Pancreas (tissue), 10 donors: ENCODE measurements around the gene SMIM11. TPM values are rescaled to one million over a fixed set of nuclear protein-coding genes. Genes with fewer than 3 reads are reported as not detected.

Source experiments
- ATAC-seq, 4 donors: fragments of 200-7000 bp; cut with Tn5 transposase; one replicate each; pipeline versions ENCODE4 v1.8.0 to v1.9.1; 2020; ENCODE audit warnings: mild to moderate bottlenecking in 4 of 4, moderate library complexity in 4 of 4
- DNase-seq, 6 donors: peaks; one replicate each; pipeline ENCODE4 v3.0.0-alpha.2; 2020
- FAIRE-seq: peaks from 2 replicates; lab custom pipeline; 2012; peaks lifted over from hg19 to GRCh38; lab: Jason Lieb, UNC
- H3K27ac ChIP-seq, 4 donors: fragments of 200-600 bp; sonication (generic); 1 replicate in 3 of 4; 2 replicates in 1 of 4; pipeline versions ENCODE4 v1.5.0 to v1.8.0; 2020
- H3K27me3 ChIP-seq, 4 donors: fragments of 200-600 bp; one replicate each; pipeline ENCODE4 v1.8.0; 2021
- H3K36me3 ChIP-seq, 3 donors: fragments of 200-600 bp; sonication (generic) in 1 of 3; one replicate each; pipeline versions ENCODE4 v1.5.0 to v1.8.0; 2020 to 2021
- H3K4me1 ChIP-seq, 3 donors: fragments of 200-600 bp; one replicate each; pipeline ENCODE4 v1.8.0; 2021
- H3K4me3 ChIP-seq, 4 donors: fragments of 200-600 bp; sonication (generic) in 2 of 4; one replicate each; pipeline versions ENCODE4 v1.5.0 to v1.8.0; 2020 to 2021
- H3K9me3 ChIP-seq, 4 donors: fragments of 200-600 bp; one replicate each; pipeline ENCODE4 v1.8.0; 2021
- CTCF ChIP-seq, 4 donors: fragments of 200-600 bp; sonication (generic) in 3 of 4; IDR thresholded peaks; one replicate each; pipeline versions ENCODE4 v1.5.0 to v1.8.0; 2021; ENCODE audit warnings: antibody characterized with exemption in 4 of 4
- WGBS, 2 donors: extraction: QIAGEN DNeasy Blood & Tissue Kit; methylation state at CpG; one replicate each; pipeline ENCODE4 v1.1.7; 2013; 5-methylcytosine and 5-hydroxymethylcytosine counted together
- intact Hi-C, 3 donors: fragments of 100-400 bp; cut with DNase I; formaldehyde crosslinking; loops; one replicate each; pipeline versions ENCODE4 v1.11.1 to v1.14.2; 2022
- polyA plus RNA-seq, 2 donors: library from polyadenylated mRNA; stranded (reverse); fragments of 200-250 nt; gene quantifications; one replicate each; pipeline ENCODE4 v1.2.3, GENCODE V29; 2013
- total RNA-seq, 6 donors: library from RNA; stranded (reverse); fragmentation: NEBNext Ultra II Directional in 4 of 6; extraction: Animal tissue kit (Norgen Biotek cat#: 25700) in 4 of 6; gene quantifications; one replicate each; pipeline versions ENCODE4 v1.2.1 to v1.2.4, GENCODE V29; 2021 to 2023
- donor health status: healthy with polysubstance abuse.
- donor health status: DM: no; HTN: no; CAD: no; lungs with moderate emphysema.
- donor health status: DM: no; HTN: no; CAD: no.
- donor health status: control.
- donor health status: control.
- donor health status: Bipolar disorder and iron deficiency.
- donor health status: DM: yes; HTN: yes; CAD: no.
- donor health status: DM: no; HTN: no; CAD: no.
- donor health status: DM: no; HTN: no; CAD: no.
- donor health status: DM: yes; HTN: yes; CAD: no.

The SMIM11 gene
- total and polyA plus RNA-seq, 8 donors: 1.3 to 10.8 (median 3.3) TPM

- Histone ChIP-seq H3K27me3 (no peaks in the 10 kb centered on the region), H3K27ac (no peak overlapping the region), H3K36me3 (no peaks in the 10 kb centered on the region), H3K4me3 (no peak overlapping the region), H3K4me1 (no peaks in the 10 kb centered on the region), H3K9me3 (no peaks in the 10 kb centered on the region)
- no peak for TF ChIP-seq CTCF (IDR thresholded peaks at IDR 0.05)
- DNase-seq (no peak), ATAC-seq (no peak), FAIRE-seq (no peak)
- intact Hi-C loops: no loop called here
- 76 to 82% methylated on average over 4 of the region's 4 CpGs for WGBS, 2 donors
Observed at GRCh38 chr21:34352556-34352955, 22.8 kb upstream of the SMIM11 start.

- H3K4me3 ChIP-seq: no peak overlapping the region
- no peaks in the 10 kb centered on the region for H3K9me3 ChIP-seq
- intact Hi-C loops: no loop called here
- no peak for TF ChIP-seq CTCF (IDR thresholded peaks at IDR 0.05)
- no peak overlapping the region for H3K27ac ChIP-seq
- DNase-seq: no peak
- FAIRE-seq: no peak
- H3K4me1 ChIP-seq: no peaks in the 10 kb centered on the region
- H3K27me3 ChIP-seq: no peaks in the 10 kb centered on the region
- no peak for ATAC-seq
- WGBS, 2 donors: 77% methylated on average over 6 of the region's 6 CpGs
- H3K36me3 ChIP-seq: no peaks in the 10 kb centered on the region
Observed at GRCh38 chr21:34353182-34353581, 22.1 kb upstream of the SMIM11 start.

GRCh38 chr21:34354836-34355235 is 20.5 kb upstream of the SMIM11 start:
- intact Hi-C loops: no loop called here

GRCh38 chr21:34355570-34355969 is 19.7 kb upstream of the SMIM11 start:
- no peak for ATAC-seq
- no peak overlapping the region for H3K27ac ChIP-seq
- no peak for FAIRE-seq
- no peaks in the 10 kb centered on the region for H3K36me3 ChIP-seq
- H3K27me3 ChIP-seq: no peaks in the 10 kb centered on the region
- H3K4me1 ChIP-seq: no peaks in the 10 kb centered on the region
- intact Hi-C loops: no loop called here
- H3K9me3 ChIP-seq: no peaks in the 10 kb centered on the region
- WGBS, 2 donors: 94 to 99% methylated on average over 5 of the region's 5 CpGs
- no peak for DNase-seq
- H3K4me3 ChIP-seq: no peak overlapping the region
- no peak for TF ChIP-seq CTCF (IDR thresholded peaks at IDR 0.05)

More at GRCh38 chr21:34354836-34355235, 20.5 kb upstream of the SMIM11 start:
- Histone ChIP-seq H3K27ac (no peak overlapping the region), H3K4me3 (no peak overlapping the region), H3K4me1 (no peaks in the 10 kb centered on the region), H3K36me3 (no peaks in the 10 kb centered on the region), H3K9me3 (no peaks in the 10 kb centered on the region), H3K27me3 (no peaks in the 10 kb centered on the region)
- WGBS, 2 donors: 58 to 73% methylated on average over 4 of the region's 4 CpGs
- FAIRE-seq: no peak
- no peak for DNase-seq
- no peak for TF ChIP-seq CTCF (IDR thresholded peaks at IDR 0.05)
- no peak for ATAC-seq

GRCh38 chr21:34357889-34358288 is 17.4 kb upstream of the SMIM11 start:
- no peak for DNase-seq

More at GRCh38 chr21:34357889-34358288, 17.4 kb upstream of the SMIM11 start:
- FAIRE-seq (no peak), ATAC-seq (no peak)
- Histone ChIP-seq H3K9me3 (no peaks in the 10 kb centered on the region), H3K4me3 (no peak overlapping the region), H3K36me3 (no peaks in the 10 kb centered on the region), H3K4me1 (peaks cover 0 to 6% (median 0%) of the 10 kb centered on the region in 3 donors), H3K27ac (no peak overlapping the region), H3K27me3 (no peaks in the 10 kb centered on the region)
- intact Hi-C loops: no loop called here
- WGBS, 2 donors: 81 to 94% methylated on average over 2 of the region's 2 CpGs
- TF ChIP-seq CTCF (IDR thresholded peaks at IDR 0.05): no peak
